PC-3 (cell line): ENCODE measurements around the gene IFFO2. TPM values are rescaled to one million over a fixed set of nuclear protein-coding genes. Genes with fewer than 3 reads are reported as not detected.

Source experiments
- ATAC-seq: fragments of 200-7000 bp; cut with Tn5 transposase; 2 replicates; pipeline ENCODE4 v1.9.1; 2020; ENCODE audit warnings: mild to moderate bottlenecking, moderate library complexity
- BruUV-seq: library from RNA; stranded (reverse); fragments of 400-500 nt; replicated peaks from 2 replicates; lab custom pipeline; 2021; lab: Mats Ljungman, UMichigan
- CTCF ChIA-PET: fragments of 300-600 bp; sonication (Branson Sonifier 250); formaldehyde crosslinking; loops from one replicate; lab custom pipeline; 2022; ENCODE audit warnings: antibody characterized with exemption; lab: Charles Lee
- POLR2A ChIA-PET: fragments of 300-600 bp; sonication (Branson Sonifier 250); formaldehyde crosslinking; loops from one replicate; lab custom pipeline; 2022; ENCODE audit warnings: antibody characterized with exemption; ENCODE audit not compliant: unreplicated experiment; lab: Charles Lee
- DNase-seq: peaks from one replicate; pipeline ENCODE4 v3.0.0-alpha.2; 2015
- H2AFZ ChIP-seq: fragments of 300-600 bp; sonication (generic); 2 replicates; pipeline ENCODE4 v1.6.0; 2016; ENCODE audit warnings: antibody characterized with exemption, low read length
- H3F3A ChIP-seq: fragments of 300-600 bp; sonication (generic); one replicate; pipeline ENCODE4 v1.6.0; 2017; ENCODE audit warnings: antibody characterized with exemption, low read length, control low read depth, mild to moderate bottlenecking; ENCODE audit not compliant: unreplicated experiment
- H3K27ac ChIP-seq: fragments of 300-600 bp; sonication (generic); 2 replicates; pipeline ENCODE4 v1.5.1; 2016; ENCODE audit warnings: mild to moderate bottlenecking, low read length
- H3K27me3 ChIP-seq: fragments of 300-600 bp; sonication (generic); 2 replicates; pipeline ENCODE4 v1.6.1; 2016; ENCODE audit warnings: low read length, mixed read lengths
- H3K36me3 ChIP-seq: fragments of 300-600 bp; sonication (generic); 2 replicates; pipeline ENCODE4 v1.6.1; 2016; ENCODE audit warnings: low read depth, mixed run types, low read length, mixed read lengths
- H3K4me1 ChIP-seq: fragments of 300-600 bp; sonication (generic); 2 replicates; pipeline ENCODE4 v1.5.1; 2016; ENCODE audit warnings: low read length; ENCODE audit not compliant: insufficient read depth
- H3K4me2 ChIP-seq: fragments of 300-600 bp; sonication (generic); 2 replicates; pipeline ENCODE4 v1.6.0; 2016; ENCODE audit warnings: low read length
- H3K4me3 ChIP-seq: fragments of 300-600 bp; sonication (generic); 2 replicates; pipeline ENCODE4 v1.5.1; 2016; ENCODE audit warnings: mild to moderate bottlenecking, low read length, mixed read lengths
- H3K79me2 ChIP-seq: fragments of 300-600 bp; sonication (generic); 2 replicates; pipeline ENCODE4 v1.6.1; 2017; ENCODE audit warnings: low read length, mixed read lengths
- H3K9ac ChIP-seq: fragments of 300-600 bp; sonication (generic); 2 replicates; pipeline ENCODE4 v1.6.0; 2016; ENCODE audit warnings: mild to moderate bottlenecking, low read length
- H3K9me2 ChIP-seq: fragments of 300-600 bp; sonication (generic); replicated peaks from 2 replicates; pipeline ENCODE4 v1.6.1; 2016; ENCODE audit warnings: mixed run types, low read length, mixed read lengths
- H3K9me3 ChIP-seq: fragments of 300-600 bp; sonication (generic); 2 replicates; pipeline ENCODE4 v1.6.1; 2016; ENCODE audit warnings: low read length, mixed read lengths
- H4K20me1 ChIP-seq: fragments of 300-600 bp; sonication (generic); 2 replicates; pipeline ENCODE4 v1.6.1; 2016; ENCODE audit warnings: low read length, mixed read lengths
- CTCF ChIP-seq: fragments of 300-600 bp; sonication (generic); conservative IDR thresholded peaks from 2 replicates; pipeline ENCODE4 v1.5.1; 2017; ENCODE audit warnings: antibody characterized with exemption, low read depth, mild to moderate bottlenecking, low read length
- EZH2 ChIP-seq: fragments of 300-600 bp; sonication (generic); IDR thresholded peaks from one replicate; pipeline ENCODE4 v1.6.1; 2017; ENCODE audit warnings: antibody characterized with exemption, mild to moderate bottlenecking, low read length; ENCODE audit not compliant: unreplicated experiment
- EZH2phosphoT487 ChIP-seq: fragments of 300-600 bp; sonication (generic); IDR thresholded peaks from 2 replicates; pipeline ENCODE4 v1.6.1; 2018; ENCODE audit warnings: mild to moderate bottlenecking, antibody characterized with exemption, low read length, borderline replicate concordance
- intact Hi-C: fragments of 100-400 bp; cut with micrococcal nuclease; formaldehyde crosslinking; loops from 2 replicates; pipeline ENCODE4 v1.9.0; 2023
- total RNA-seq: library from RNA; depleted of rRNA; stranded (reverse); fragments of >200 nt; gene quantifications from 2 replicates; pipeline ENCODE4 v1.2.3, GENCODE V29; 2014

IFFO2 gene
- total RNA-seq, 1 experiment from 2014 or later, result 30.7 TPM

- BruUV-seq, result no TSS peak
- no peak for TF ChIP-seq EZH2
- TF ChIP-seq EZH2phosphoT487, result no peak
- TF ChIP-seq CTCF, result no peak
- Histone ChIP-seq H3F3A (no peaks in the 10 kb centered on the region), H3K9me3 (no peaks in the 10 kb centered on the region), H3K4me1 (no peaks in the 10 kb centered on the region), H3K27ac (no peak overlapping the region), H4K20me1 (no peaks in the 10 kb centered on the region), H3K9me2 (no peaks in the 10 kb centered on the region), H3K4me3 (no peak overlapping the region), H3K9ac (no peak overlapping the region), H3K4me2 (no peak overlapping the region), H2AFZ (no peak overlapping the region), H3K79me2 (no peaks in the 10 kb centered on the region), H3K36me3 (no peaks in the 10 kb centered on the region), H3K27me3 (no peaks in the 10 kb centered on the region)
- ChIA-PET POLR2A (no interaction called here), CTCF (no interaction called here)
- no peak for ATAC-seq
- no peak for DNase-seq
- intact Hi-C loops, result no loop called here
Observed at GRCh38 chr1:18882486-18882885, 74.0 kb downstream of the IFFO2 start.

- H3F3A ChIP-seq, result no peaks in the 10 kb centered on the region
- no peak overlapping the region for H3K27ac ChIP-seq
- no peak overlapping the region for H3K4me3 ChIP-seq
- DNase-seq (no peak), ATAC-seq (no peak)
- no peaks in the 10 kb centered on the region for H3K4me1 ChIP-seq
- no peaks in the 10 kb centered on the region for H3K79me2 ChIP-seq
- ChIA-PET CTCF (no interaction called here), POLR2A (no interaction called here)
- H3K9me2 ChIP-seq, result no peaks in the 10 kb centered on the region
- no peaks in the 10 kb centered on the region for H3K36me3 ChIP-seq
- H3K4me2 ChIP-seq, result no peak overlapping the region
- no peak overlapping the region for H2AFZ ChIP-seq
- H4K20me1 ChIP-seq, result no peaks in the 10 kb centered on the region
- no peaks in the 10 kb centered on the region for H3K27me3 ChIP-seq
- H3K9ac ChIP-seq, result no peak overlapping the region
- TF ChIP-seq EZH2, result no peak
- TF ChIP-seq CTCF, result no peak
- no peak for TF ChIP-seq EZH2phosphoT487
- no TSS peak for BruUV-seq
- H3K9me3 ChIP-seq, result no peaks in the 10 kb centered on the region
- intact Hi-C loops, result no loop called here
Observed at GRCh38 chr1:18881642-18882431, 74.6 kb downstream of the IFFO2 start.

- ATAC-seq, result no peak
- no peaks in the 10 kb centered on the region for H3F3A ChIP-seq
- H3K9me2 ChIP-seq, result no peaks in the 10 kb centered on the region
- intact Hi-C loops, result no loop called here
- ChIA-PET POLR2A (no interaction called here), CTCF (no interaction called here)
- no peaks in the 10 kb centered on the region for H4K20me1 ChIP-seq
- no peak overlapping the region for H3K9ac ChIP-seq
- no peak overlapping the region for H2AFZ ChIP-seq
- no peak overlapping the region for H3K27ac ChIP-seq
- H3K4me2 ChIP-seq, result no peak overlapping the region
- H3K36me3 ChIP-seq, result no peaks in the 10 kb centered on the region
- TF ChIP-seq EZH2 (no peak), EZH2phosphoT487 (no peak), CTCF (no peak)
- no peaks in the 10 kb centered on the region for H3K4me1 ChIP-seq
- DNase-seq, result no peak
- H3K27me3 ChIP-seq, result no peaks in the 10 kb centered on the region
- no peaks in the 10 kb centered on the region for H3K9me3 ChIP-seq
- H3K4me3 ChIP-seq, result no peak overlapping the region
- no TSS peak for BruUV-seq
- H3K79me2 ChIP-seq, result no peaks in the 10 kb centered on the region
Observed at GRCh38 chr1:18881164-18881563, 75.3 kb downstream of the IFFO2 start.
